ENCODE results near the gene PPP1R2.
A peak's percentile ranks its signal among the peaks of the same experiment; 100 is the strongest.

Gene PPP1R2

DNA sequence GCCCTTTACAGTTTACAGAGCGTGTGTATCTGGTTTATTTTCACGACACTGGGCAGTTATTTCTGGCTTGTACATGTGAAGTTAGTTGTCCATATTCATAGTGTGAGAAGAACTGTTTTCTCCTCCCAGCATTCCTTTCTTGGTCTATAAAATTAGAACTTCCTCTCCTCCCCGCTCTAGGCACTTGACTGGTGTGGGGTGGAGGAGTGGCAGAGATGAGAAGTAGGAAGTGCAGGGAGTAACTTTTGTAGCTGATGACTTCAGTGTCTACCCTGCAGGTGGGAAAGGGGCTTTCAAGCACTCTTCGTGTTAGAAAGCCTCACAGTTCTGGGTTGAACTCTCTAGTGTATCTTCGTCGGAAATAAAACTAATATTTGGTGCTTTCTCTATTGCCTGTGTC, 27.2 kb upstream of the PPP1R2 start:
- no peak overlapping the region for H3K4me3 ChIP-seq (ENCODE audit: low read depth, low read length)
- no peak for DNase-seq (ENCODE audit: low read depth)

GRCh38 chr3:195568630-195569029, 25.5 kb upstream of the PPP1R2 start:
- DNase-seq (ENCODE audit: low read depth) = no peak
- no peak overlapping the region for H3K4me3 ChIP-seq (ENCODE audit: low read depth, low read length)

- no peak overlapping the region for H3K4me3 ChIP-seq (ENCODE audit: low read depth, low read length)
- no peak for DNase-seq (ENCODE audit: low read depth)
Observed at GRCh38 chr3:195566797-195567196, 23.7 kb upstream of the PPP1R2 start.

DNA sequence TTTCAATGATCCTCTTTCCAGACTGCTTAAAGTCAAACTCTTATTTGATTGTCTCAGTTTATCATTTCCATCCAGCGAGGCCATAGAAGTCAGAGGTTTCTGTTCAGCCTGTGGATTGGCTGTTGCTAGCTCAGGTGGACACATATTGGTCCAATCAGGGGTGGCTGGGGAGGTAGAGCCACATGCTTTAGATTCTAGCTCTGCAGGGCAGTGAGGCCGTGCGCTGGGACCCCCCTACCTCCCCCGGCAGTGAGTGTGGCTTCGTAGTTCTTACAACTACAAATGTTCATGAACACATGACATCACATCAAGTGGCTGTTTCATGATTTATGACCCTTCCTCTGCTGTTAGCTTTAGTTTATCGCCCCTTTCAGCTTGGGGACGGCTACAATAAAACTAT, 22.6 kb upstream of the PPP1R2 start:
- H3K4me3 ChIP-seq (ENCODE audit: low read depth, low read length) = no peak overlapping the region
- DNase-seq (ENCODE audit: low read depth) = no peak

- H3K4me3 ChIP-seq (ENCODE audit: low read depth, low read length) = no peak overlapping the region
- DNase-seq (ENCODE audit: low read depth) = no peak
Observed at GRCh38 chr3:195563317-195563716, 20.2 kb upstream of the PPP1R2 start.

DNA sequence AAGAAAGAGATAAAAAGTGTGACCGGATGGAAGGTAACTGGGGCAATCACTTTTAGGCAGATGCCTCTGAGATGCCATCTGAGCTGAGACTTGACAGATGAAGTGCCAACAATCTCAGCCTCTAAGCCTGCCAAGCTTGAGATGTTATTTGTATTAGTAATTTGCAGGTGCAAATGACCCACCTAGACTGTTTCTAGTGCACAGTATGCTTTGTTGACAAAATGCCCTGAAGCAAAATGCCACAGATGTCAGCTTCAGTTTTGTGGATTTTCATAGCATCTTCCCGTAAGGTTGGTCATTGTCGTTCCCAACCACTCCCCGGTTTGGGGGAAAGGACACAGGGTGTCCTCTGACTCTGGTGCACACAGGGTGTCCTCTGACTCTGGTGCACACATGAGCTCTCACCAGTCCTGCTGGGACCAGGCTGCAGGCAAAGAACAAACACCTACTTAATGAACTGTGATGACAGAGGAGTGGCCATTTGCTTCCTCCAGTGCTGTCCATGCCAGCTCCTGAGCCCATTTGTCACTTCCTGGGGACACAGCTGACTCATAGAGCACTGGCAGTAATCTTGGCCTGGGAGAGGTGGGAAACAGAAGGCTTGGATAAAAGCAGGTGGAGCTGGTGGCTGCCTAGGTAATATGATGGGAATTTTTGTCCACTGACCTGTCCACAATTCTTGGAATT, 16.7 kb upstream of the PPP1R2 start:
- no peak overlapping the region for H3K4me3 ChIP-seq (ENCODE audit: low read depth, low read length)
- no peak for DNase-seq (ENCODE audit: low read depth)

GRCh38 chr3:195558602-195559001, 15.5 kb upstream of the PPP1R2 start:
- H3K4me3 ChIP-seq (ENCODE audit: low read depth, low read length) = no peak overlapping the region
- DNase-seq (ENCODE audit: low read depth) = no peak

- no peak overlapping the region for H3K4me3 ChIP-seq (ENCODE audit: low read depth, low read length)
- DNase-seq (ENCODE audit: low read depth) = no peak
Observed at GRCh38 chr3:195557322-195557721, 14.2 kb upstream of the PPP1R2 start.

GRCh38 chr3:195556390-195556789, 13.3 kb upstream of the PPP1R2 start:
- H3K4me3 ChIP-seq (ENCODE audit: low read depth, low read length) = no peak overlapping the region
- no peak for DNase-seq (ENCODE audit: low read depth)

GRCh38 chr3:195555110-195555509, 12.0 kb upstream of the PPP1R2 start:
- no peak overlapping the region for H3K4me3 ChIP-seq (ENCODE audit: low read depth, low read length)
- DNase-seq (ENCODE audit: low read depth) = no peak

DNA sequence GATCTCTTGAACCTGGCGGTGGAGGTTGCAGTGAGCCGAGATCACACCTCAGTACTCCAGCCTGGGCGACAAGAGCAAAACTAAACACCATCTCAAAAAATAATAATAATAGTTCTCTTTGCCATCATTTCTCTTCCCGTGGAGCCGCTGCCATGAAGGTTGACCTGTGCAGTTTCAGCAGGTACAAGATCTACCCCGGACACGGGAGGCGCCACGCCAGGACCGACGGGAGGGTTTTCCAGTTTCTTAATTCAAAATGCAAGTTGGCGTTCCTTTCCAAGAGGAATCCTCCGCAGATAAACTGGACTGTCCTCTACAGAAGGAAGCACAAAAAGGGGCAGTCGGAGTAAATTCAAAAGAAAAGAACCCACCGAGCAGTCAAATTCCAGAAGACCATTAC, 11.3 kb upstream of the PPP1R2 start:
- DNase-seq (ENCODE audit: low read depth) = no peak
- no peak overlapping the region for H3K4me3 ChIP-seq (ENCODE audit: low read depth, low read length)

- H3K4me3 ChIP-seq (ENCODE audit: low read depth, low read length) = no peak overlapping the region
- no peak for DNase-seq (ENCODE audit: low read depth)
Observed at GRCh38 chr3:195553268-195553667, 10.1 kb upstream of the PPP1R2 start.

GRCh38 chr3:195551381-195551978, 8.4 kb upstream of the PPP1R2 start:
- no peak overlapping the region for H3K4me3 ChIP-seq (ENCODE audit: low read depth, low read length)
- DNase-seq (ENCODE audit: low read depth) = peak; percentile 31

DNA sequence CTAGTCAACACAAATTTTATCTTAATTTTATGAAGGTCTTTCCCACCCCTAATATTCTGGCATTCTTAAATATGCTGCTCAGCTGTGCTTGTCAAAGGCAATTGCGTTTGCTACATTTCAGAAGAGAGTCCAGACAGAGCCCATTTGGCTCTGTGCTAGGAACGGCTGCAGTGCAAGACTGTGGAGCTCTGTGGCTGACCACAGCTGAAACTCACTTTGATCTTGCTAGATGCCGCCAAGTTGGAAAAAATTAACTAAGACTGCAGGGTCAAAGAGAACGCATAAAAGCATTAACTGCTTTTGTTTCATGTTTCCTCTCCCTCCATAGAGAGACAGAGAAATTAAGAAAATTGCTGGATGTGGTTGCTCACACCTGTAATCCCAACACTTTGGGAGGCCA, 7.6 kb upstream of the PPP1R2 start:
- DNase-seq (ENCODE audit: low read depth) = no peak
- no peak overlapping the region for H3K4me3 ChIP-seq (ENCODE audit: low read depth, low read length)

DNA sequence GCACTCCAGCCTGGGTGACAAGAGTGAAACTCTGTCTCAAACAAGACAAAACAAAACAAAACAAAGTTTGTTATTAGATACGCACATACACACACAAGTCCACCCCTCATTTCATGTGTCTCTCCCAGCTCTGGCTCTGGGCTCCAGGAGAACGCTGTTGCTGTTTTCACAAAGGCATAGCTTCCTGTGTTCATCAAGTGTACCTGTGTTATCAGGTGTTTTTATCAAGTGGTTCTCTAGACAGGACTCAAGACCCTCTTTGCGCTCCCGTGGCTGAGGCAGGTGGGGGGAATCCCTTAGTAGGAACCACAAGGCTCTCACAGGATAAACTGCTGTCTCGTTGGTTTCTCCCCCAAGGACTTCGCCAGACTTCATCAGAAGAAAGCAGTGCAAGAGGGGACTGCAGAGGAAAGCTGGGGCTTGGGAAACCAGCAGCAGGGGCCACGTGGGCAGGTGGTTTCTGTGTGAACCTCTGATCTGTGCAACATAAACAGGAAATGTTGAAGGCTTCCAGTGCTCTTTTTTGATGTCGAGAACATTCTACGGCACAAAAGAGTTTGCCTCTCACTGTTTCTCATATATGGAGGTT, 6.9 kb upstream of the PPP1R2 start:
- no peak for DNase-seq (ENCODE audit: low read depth)
- H3K4me3 ChIP-seq (ENCODE audit: low read depth, low read length) = no peak overlapping the region

GRCh38 chr3:195548987-195549386, 5.9 kb upstream of the PPP1R2 start:
- DNase-seq (ENCODE audit: low read depth) = no peak
- no peak overlapping the region for H3K4me3 ChIP-seq (ENCODE audit: low read depth, low read length)

DNA sequence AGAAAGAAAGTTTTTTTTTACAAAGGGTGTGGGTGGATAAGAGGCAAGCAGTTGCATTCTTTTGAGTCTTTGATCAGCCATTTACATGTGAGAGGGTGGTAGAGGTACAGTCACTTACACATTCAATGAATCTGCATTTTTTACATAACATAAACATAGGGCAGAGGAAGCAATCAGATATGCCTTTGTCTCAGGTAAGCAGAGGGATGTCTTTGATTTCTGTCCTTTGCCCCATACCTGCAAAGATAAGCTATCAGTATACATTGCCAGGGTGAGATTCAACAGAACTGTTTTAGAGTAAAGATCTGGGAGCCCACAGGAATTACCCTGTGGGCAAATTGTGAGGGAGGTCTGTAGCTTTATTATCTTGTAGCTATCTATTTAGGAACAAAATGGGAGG, 5.4 kb upstream of the PPP1R2 start:
- no peak overlapping the region for H3K4me3 ChIP-seq (ENCODE audit: low read depth, low read length)
- DNase-seq (ENCODE audit: low read depth) = no peak

DNA sequence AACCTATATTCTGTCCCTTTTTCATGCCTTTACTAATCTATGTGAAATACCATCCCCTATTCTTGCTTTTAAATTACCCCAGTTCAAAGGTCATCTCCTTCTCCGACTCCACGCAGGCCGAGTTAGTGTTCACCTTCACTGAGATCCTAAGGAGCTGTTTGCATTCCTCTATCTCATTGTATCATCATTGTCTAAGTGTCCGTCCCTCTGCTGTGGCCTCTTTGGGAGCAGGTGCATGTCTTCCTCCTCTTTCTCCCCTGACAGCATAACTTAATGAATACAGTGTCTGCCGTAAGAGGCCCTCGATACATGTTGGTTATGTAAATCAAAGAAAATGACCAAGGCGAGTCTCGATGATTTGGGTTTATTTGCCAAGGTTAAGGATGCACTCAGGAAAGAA, 4.9 kb upstream of the PPP1R2 start:
- H3K4me3 ChIP-seq (ENCODE audit: low read depth, low read length) = no peak overlapping the region
- DNase-seq (ENCODE audit: low read depth) = no peak

- H3K4me3 ChIP-seq (ENCODE audit: low read depth, low read length) = no peak overlapping the region
- DNase-seq (ENCODE audit: low read depth) = peak; percentile 81
Observed at GRCh38 chr3:195546130-195546560, 3.0 kb upstream of the PPP1R2 start.

DNA sequence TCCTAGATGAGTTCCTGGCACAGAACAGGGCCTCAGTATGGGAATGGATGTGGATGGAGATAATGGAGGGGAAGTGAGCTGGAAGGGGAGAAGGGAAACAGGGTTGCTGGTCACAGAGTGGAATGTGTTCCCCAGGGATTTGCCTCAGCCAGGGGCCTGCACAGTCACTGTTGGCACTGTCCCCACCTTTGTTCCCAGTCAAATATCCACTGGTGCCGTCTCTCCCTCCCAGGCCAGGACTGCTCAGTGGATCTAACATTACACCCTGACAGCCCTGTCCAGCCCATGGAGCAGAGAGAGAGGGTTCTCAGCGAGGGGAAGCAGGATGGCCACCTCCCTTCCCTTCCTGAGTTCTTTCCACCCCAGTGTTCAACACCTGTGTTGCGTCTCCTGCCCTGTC, 1.5 kb upstream of the PPP1R2 start:
- DNase-seq (ENCODE audit: low read depth) = no peak
- H3K4me3 ChIP-seq (ENCODE audit: low read depth, low read length) = no peak overlapping the region

DNA sequence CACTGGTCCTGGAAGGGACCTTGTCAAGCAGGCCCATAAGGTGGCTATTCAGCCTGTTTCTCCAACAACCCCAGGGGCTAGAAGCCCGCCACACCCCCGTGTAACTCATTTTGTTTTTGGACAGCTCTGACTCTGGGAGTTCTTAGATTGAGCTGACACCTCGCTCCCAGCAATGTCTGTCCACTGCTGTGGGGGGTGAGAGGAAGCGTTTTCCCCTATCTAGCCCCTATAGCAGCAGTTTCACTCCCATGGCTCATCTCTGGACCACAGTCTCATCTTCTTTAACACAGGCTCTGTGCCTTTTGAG, 1.1 kb upstream of the PPP1R2 start:
- no peak overlapping the region for H3K4me3 ChIP-seq (ENCODE audit: low read depth, low read length)
- DNase-seq (ENCODE audit: low read depth) = no peak

Measured in skeletal muscle cell (primary cell).